Erythroblast (primary cell): ENCODE data around the gene EIF1AD.

Experiments used
- GATA1 ChIP-seq: IDR thresholded peaks from 2 replicates; pipeline ENCODE4 v1.6.1; 2011; ENCODE audit warnings: low read depth, mild to moderate bottlenecking, control low read depth, low read length, moderate library complexity
- POLR2A ChIP-seq: IDR thresholded peaks from 2 replicates; pipeline ENCODE4 v1.6.1; 2011; ENCODE audit warnings: mild to moderate bottlenecking, low read length

DNA sequence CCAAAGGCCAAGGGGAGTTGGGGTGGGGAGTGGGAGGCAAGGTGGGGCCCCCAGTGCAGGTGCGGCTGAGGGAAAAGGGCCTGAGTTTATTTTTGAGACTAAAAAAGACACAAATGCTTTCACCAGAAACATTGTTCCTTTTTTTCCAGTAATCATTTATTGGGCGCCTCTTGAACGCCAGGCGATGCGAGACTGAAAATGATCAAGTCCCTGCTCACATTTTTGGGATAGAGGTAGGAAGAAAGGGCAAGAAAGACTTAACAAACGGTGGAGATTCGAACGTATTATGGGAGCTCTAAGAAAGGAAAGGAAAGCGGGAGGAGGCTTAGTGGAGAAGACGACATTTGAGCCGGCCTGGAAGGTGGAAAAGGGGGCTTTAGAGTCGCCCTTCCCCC, 49.4 kb upstream of the EIF1AD start:
- TF ChIP-seq POLR2A: no peak
- TF ChIP-seq GATA1: no peak
